ENCODE data around the gene GALK2. TPM values are rescaled to one million over a fixed set of nuclear protein-coding genes. Genes with fewer than 3 reads are reported as not detected.

The GALK2 gene
- total and polyA plus RNA-seq, 7 donors, result 14.7 to 36.0 (median 16.3) TPM

DNA sequence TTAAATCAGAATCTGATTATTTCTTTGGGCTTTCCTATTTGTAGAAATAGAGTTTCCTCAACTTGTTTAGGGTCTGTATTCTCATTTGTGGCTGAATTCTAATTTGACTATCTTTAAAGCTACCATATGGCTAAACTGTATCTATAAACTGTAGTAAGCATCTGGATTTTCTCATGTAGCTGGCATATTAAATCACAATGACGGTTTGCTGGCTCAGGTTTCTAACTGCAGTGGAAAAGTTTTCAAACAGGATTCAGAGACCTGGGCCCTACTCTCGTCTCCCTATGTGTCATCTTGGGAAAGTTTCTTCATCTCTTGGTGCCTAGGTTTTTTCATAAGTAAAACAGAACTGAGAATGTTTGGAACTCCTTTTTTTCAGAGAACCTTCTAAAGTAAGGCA lies 68.3 kb downstream of the GALK2 start:
- Histone ChIP-seq H3K36me3 (ENCODE audit: insufficient read depth in 1 of 2, low read depth in 1 of 2) (peaks cover 0 to 9% of the 10 kb centered on the region in 2 donors), H3K27ac (no peak overlapping the region), H3K4me1 (no peaks in the 10 kb centered on the region), H3K4me3 (no peak overlapping the region), H3K27me3 (ENCODE audit: insufficient read depth in 3 of 3, low read length in 2 of 3) (no peaks in the 10 kb centered on the region), H3K9me3 (no peaks in the 10 kb centered on the region)
- TF ChIP-seq, protein P1, sequence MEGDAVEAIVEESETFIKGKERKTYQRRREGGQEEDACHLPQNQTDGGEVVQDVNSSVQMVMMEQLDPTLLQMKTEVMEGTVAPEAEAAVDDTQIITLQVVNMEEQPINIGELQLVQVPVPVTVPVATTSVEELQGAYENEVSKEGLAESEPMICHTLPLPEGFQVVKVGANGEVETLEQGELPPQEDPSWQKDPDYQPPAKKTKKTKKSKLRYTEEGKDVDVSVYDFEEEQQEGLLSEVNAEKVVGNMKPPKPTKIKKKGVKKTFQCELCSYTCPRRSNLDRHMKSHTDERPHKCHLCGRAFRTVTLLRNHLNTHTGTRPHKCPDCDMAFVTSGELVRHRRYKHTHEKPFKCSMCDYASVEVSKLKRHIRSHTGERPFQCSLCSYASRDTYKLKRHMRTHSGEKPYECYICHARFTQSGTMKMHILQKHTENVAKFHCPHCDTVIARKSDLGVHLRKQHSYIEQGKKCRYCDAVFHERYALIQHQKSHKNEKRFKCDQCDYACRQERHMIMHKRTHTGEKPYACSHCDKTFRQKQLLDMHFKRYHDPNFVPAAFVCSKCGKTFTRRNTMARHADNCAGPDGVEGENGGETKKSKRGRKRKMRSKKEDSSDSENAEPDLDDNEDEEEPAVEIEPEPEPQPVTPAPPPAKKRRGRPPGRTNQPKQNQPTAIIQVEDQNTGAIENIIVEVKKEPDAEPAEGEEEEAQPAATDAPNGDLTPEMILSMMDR (IDR thresholded peaks at IDR 0.05), result no peak
- ATAC-seq (peak in 1 of 4 donors; percentile 49), DNase-seq (no peak)
- intact Hi-C loops (cut with DNase I), result loop anchor here (10.0 kb wide), 2 partner anchors 766 to 906 kb away; no protein-coding TSS in a partner anchor
- WGBS, 3 donors, result 22 to 26% (median 24%) methylated on average over 2 of the region's 2 CpGs

- TF ChIP-seq, protein P1 (IDR thresholded peaks at IDR 0.05), result no peak
- no peaks in the 10 kb centered on the region for H3K4me1 ChIP-seq
Observed at GRCh38 chr15:49239105-49239504, 69.1 kb downstream of the GALK2 start.

DNA sequence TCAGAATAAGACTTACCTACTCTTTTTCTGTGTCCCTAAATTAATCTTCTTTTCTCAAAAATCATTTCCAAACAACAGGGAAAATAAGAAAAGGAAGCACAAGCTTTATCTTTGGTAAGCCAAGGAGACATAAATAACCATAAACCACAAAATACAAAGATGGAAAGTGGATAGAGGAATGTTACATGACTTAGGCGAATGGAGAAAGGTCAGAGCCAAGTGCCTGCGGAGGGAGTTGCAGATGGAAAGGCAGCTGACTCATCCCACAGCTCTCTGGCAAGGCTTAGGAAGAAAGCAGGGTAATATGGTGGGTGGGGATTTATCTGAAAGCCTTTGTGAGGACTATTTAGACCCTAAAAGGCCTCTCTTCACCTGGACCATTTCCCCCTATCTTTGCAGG lies 72.8 kb downstream of the GALK2 start:
- no peaks in the 10 kb centered on the region for H3K9me3 ChIP-seq
- WGBS, 3 donors, result 71 to 82% (median 72%) methylated on average over 2 of the region's 2 CpGs
- peaks cover 0 to 9% of the 10 kb centered on the region in 2 donors for H3K36me3 ChIP-seq (ENCODE audit: insufficient read depth in 1 of 2, low read depth in 1 of 2)
- TF ChIP-seq, protein P1 (IDR thresholded peaks at IDR 0.05), result no peak
- DNase-seq (peak; percentile 24 to 35), ATAC-seq (no peak)
- H3K4me3 ChIP-seq, result no peak overlapping the region
- H3K27ac ChIP-seq, result no peak overlapping the region
- intact Hi-C loops (cut with DNase I), result no loop called here
- no peaks in the 10 kb centered on the region for H3K27me3 ChIP-seq (ENCODE audit: insufficient read depth in 3 of 3, low read length in 2 of 3)
- no peaks in the 10 kb centered on the region for H3K4me1 ChIP-seq

More at GRCh38 chr15:49239105-49239504, 69.1 kb downstream of the GALK2 start:
- no peak overlapping the region for H3K4me3 ChIP-seq
- H3K27me3 ChIP-seq (ENCODE audit: insufficient read depth in 3 of 3, low read length in 2 of 3), result no peaks in the 10 kb centered on the region
- DNase-seq, result no peak
- no peak for ATAC-seq
- no peak overlapping the region for H3K27ac ChIP-seq
- no peaks in the 10 kb centered on the region for H3K9me3 ChIP-seq
- H3K36me3 ChIP-seq (ENCODE audit: insufficient read depth in 1 of 2, low read depth in 1 of 2), result peaks cover 0 to 9% of the 10 kb centered on the region in 2 donors
- 79 to 90% (median 90%) methylated on average over 1 of the region's 1 CpG for WGBS, 3 donors
- intact Hi-C loops (cut with DNase I), result loop anchor here (10.0 kb wide), 2 partner anchors 766 to 906 kb away; no protein-coding TSS in a partner anchor

DNA sequence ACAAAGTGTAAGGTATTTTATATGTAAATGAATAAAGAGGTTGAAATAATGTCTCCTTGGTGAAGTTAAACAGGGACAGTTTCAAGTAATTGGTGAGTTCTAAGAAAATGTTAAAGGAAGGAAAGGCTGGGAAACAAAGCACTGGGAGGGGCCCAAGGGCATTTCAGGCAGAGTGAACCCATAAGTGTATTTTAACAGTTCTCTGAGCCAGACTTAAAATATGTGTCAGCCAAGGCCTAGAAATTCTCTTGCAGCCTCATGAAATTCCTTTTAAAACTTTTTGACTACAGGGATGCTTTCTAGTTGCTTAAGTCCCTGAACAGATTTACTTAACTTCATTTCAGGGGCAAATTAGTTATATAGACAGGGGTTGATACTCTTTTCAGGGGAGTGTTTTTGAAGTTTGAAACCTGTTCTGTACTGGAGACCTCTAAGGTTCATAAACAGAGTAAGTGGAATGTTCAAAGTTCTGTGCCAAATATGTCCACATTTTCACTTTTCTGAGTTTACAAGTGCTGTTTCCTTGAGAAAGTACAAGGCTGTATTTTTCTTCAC lies 77.6 kb downstream of the GALK2 start:
- ATAC-seq (no peak), DNase-seq (no peak)
- intact Hi-C loops (cut with DNase I), result no loop called here
- no peaks in the 10 kb centered on the region for H3K4me1 ChIP-seq
- TF ChIP-seq, protein P1 (IDR thresholded peaks at IDR 0.05), result no peak
- no peak overlapping the region for H3K27ac ChIP-seq
- H3K27me3 ChIP-seq (ENCODE audit: insufficient read depth in 3 of 3, low read length in 2 of 3), result no peaks in the 10 kb centered on the region
- H3K36me3 ChIP-seq (ENCODE audit: insufficient read depth in 1 of 2, low read depth in 1 of 2), result no peaks in the 10 kb centered on the region
- H3K4me3 ChIP-seq, result no peak overlapping the region
- no peaks in the 10 kb centered on the region for H3K9me3 ChIP-seq

- Histone ChIP-seq H3K4me3 (no peak overlapping the region), H3K9me3 (no peaks in the 10 kb centered on the region), H3K4me1 (no peaks in the 10 kb centered on the region), H3K36me3 (ENCODE audit: insufficient read depth in 1 of 2, low read depth in 1 of 2) (no peaks in the 10 kb centered on the region), H3K27ac (no peak overlapping the region), H3K27me3 (ENCODE audit: insufficient read depth in 3 of 3, low read length in 2 of 3) (no peaks in the 10 kb centered on the region)
- 93 to 98% (median 96%) methylated on average over 1 of the region's 1 CpG for WGBS, 3 donors
- TF ChIP-seq, protein P1 (IDR thresholded peaks at IDR 0.05), result no peak
- no peak for ATAC-seq
- intact Hi-C loops (cut with DNase I), result no loop called here
- no peak for DNase-seq
Observed at GRCh38 chr15:49248291-49248690, 78.2 kb downstream of the GALK2 start.
